Fibroblast of lung (primary cell): Measurements from ENCODE around the gene JUN. TPM values are rescaled to one million over a fixed set of nuclear protein-coding genes. Genes with fewer than 3 reads are reported as not detected.

Experiments
- DNase-seq, 2 donors: peaks; one replicate each; pipeline versions ENCODE4 v3.0.0 to v3.0.0-alpha.2; 2010; ENCODE audit warnings: low read depth in 2 of 2
- H2AFZ ChIP-seq: 2 replicates; pipeline ENCODE4 v1.5.1; 2012; ENCODE audit warnings: low read length, control low read depth, inconsistent platforms
- H3K27ac ChIP-seq: 2 replicates; pipeline ENCODE4 v1.5.1; 2011; ENCODE audit warnings: low read length, control low read depth; ENCODE audit not compliant: insufficient read depth
- H3K27me3 ChIP-seq: 2 replicates; pipeline ENCODE4 v1.5.1; 2011; ENCODE audit warnings: mild to moderate bottlenecking, low read length; ENCODE audit not compliant: control insufficient read depth, insufficient read depth
- H3K36me3 ChIP-seq: 2 replicates; pipeline ENCODE4 v1.5.1; 2011; ENCODE audit warnings: low read length; ENCODE audit not compliant: control insufficient read depth, insufficient read depth
- H3K4me1 ChIP-seq: 2 replicates; pipeline ENCODE4 v1.5.1; 2011; ENCODE audit warnings: low read length; ENCODE audit not compliant: control insufficient read depth, insufficient read depth; ENCODE audit errors: extremely low read depth
- H3K4me2 ChIP-seq: 2 replicates; pipeline ENCODE4 v1.5.1; 2011; ENCODE audit warnings: low read length, control low read depth; ENCODE audit not compliant: insufficient read depth; ENCODE audit errors: extremely low read depth
- H3K4me3 ChIP-seq, 4 experiments: fragments of 200-600 bp in 1 of 4; sonication (generic) in 1 of 4; replicated peaks in 1 of 4; 2 replicates each; pipeline ENCODE4 v1.5.1; 2011 to 2016; ENCODE audit warnings: low read length in 4 of 4, low read depth in 3 of 4, mild to moderate bottlenecking in 3 of 4, control low read depth in 2 of 4, inconsistent platforms in 1 of 4, mixed read lengths in 1 of 4; ENCODE audit not compliant: insufficient read depth in 1 of 4; ENCODE audit errors: control extremely low read depth in 1 of 4
- H3K79me2 ChIP-seq: 2 replicates; pipeline ENCODE4 v1.5.1; 2012; ENCODE audit warnings: mild to moderate bottlenecking, low read length, inconsistent platforms; ENCODE audit not compliant: control insufficient read depth, insufficient read depth
- H3K9ac ChIP-seq: 2 replicates; pipeline ENCODE4 v1.5.1; 2011; ENCODE audit warnings: mild to moderate bottlenecking, low read length, control low read depth; ENCODE audit not compliant: insufficient read depth
- H3K9me3 ChIP-seq: 2 replicates; pipeline ENCODE4 v1.5.1; 2012; ENCODE audit warnings: low read depth, low read length; ENCODE audit not compliant: control insufficient read depth, insufficient read depth
- H4K20me1 ChIP-seq: 2 replicates; pipeline ENCODE4 v1.5.1; 2011; ENCODE audit warnings: low read length; ENCODE audit not compliant: control insufficient read depth, insufficient read depth; ENCODE audit errors: extremely low read depth
- CTCF ChIP-seq, 2 donors: IDR thresholded peaks in 1 of 2; conservative IDR thresholded peaks in 1 of 2; 1 replicate in 1 of 2; 2 replicates in 1 of 2; pipeline ENCODE4 v1.5.1; 2011 to 2012; ENCODE audit warnings: low read length in 2 of 2, control low read depth in 1 of 2, inconsistent platforms in 1 of 2, low read depth in 1 of 2, mild to moderate bottlenecking in 1 of 2
- EZH2 ChIP-seq: IDR thresholded peaks from 2 replicates; pipeline ENCODE4 v1.5.1; 2012; ENCODE audit warnings: low read length, control low read depth, mild to moderate bottlenecking; ENCODE audit errors: missing control alignments
- polyA plus RNA-seq, 2 donors: library from polyadenylated mRNA; depleted of rRNA in 1 of 2; stranded (reverse) in 1 of 2; unstranded in 1 of 2; fragments of >200 nt; gene quantifications; 2 replicates each; pipeline ENCODE4 v1.2.1, GENCODE V29; 2011 to 2012; ENCODE audit warnings: missing spikeins in 1 of 2
- total RNA-seq: library from RNA; depleted of rRNA; stranded (reverse); fragments of >200 nt; gene quantifications from 2 replicates; pipeline ENCODE4 v1.2.1, GENCODE V29; 2014

Gene JUN
- total and polyA plus RNA-seq, 2 donors (not counting 1 experiment from before 2014, with no cell fraction given) = 22.6 to 145 TPM

GRCh38 chr1:58786927-58787245 is 3.0 kb upstream of the JUN start:
- Histone ChIP-seq H3K9ac (no peak overlapping the region), H3K27ac (no peak overlapping the region), H3K9me3 (no peaks in the 10 kb centered on the region), H3K36me3 (peaks cover 7% of the 10 kb centered on the region), H3K79me2 (peaks cover 19% of the 10 kb centered on the region), H2AFZ (no peak overlapping the region), H3K4me2 (no peak overlapping the region), H3K4me1 (peaks cover 11% of the 10 kb centered on the region), H4K20me1 (no peaks in the 10 kb centered on the region), H3K4me3 (no peak overlapping the region), H3K27me3 (no peaks in the 10 kb centered on the region)
- TF ChIP-seq CTCF (conservative IDR thresholded peaks at IDR 0.05 in 1 of 2, IDR thresholded peaks at IDR 0.05 in 1 of 2; ENCODE audit: low read depth in 1 of 2, low read length in 2 of 2) (no peak), EZH2 (no peak)
- DNase-seq = no peak

- Histone ChIP-seq H3K27me3 (no peaks in the 10 kb centered on the region), H3K27ac (peak overlapping the region; percentile 98), H3K9ac (no peak overlapping the region), H2AFZ (no peak overlapping the region), H3K79me2 (peaks cover 25% of the 10 kb centered on the region), H3K4me2 (no peak overlapping the region), H3K36me3 (peaks cover 10% of the 10 kb centered on the region), H3K4me1 (peaks cover 11% of the 10 kb centered on the region), H4K20me1 (no peaks in the 10 kb centered on the region), H3K9me3 (no peaks in the 10 kb centered on the region), H3K4me3 (peak overlapping the region in 2 of 4 experiments; percentile 80 to 82)
- TF ChIP-seq CTCF (conservative IDR thresholded peaks at IDR 0.05 in 1 of 2, IDR thresholded peaks at IDR 0.05 in 1 of 2; ENCODE audit: low read depth in 1 of 2, low read length in 2 of 2) = no peak
- TF ChIP-seq EZH2 = no peak
- DNase-seq = peak; percentile 62 to 80
Observed at GRCh38 chr1:58786184-58786926, 2.5 kb upstream of the JUN start.

GRCh38 chr1:58785442-58786058 is 1.7 kb upstream of the JUN start:
- Histone ChIP-seq H3K27me3 (no peaks in the 10 kb centered on the region), H3K27ac (peak overlapping the region; percentile 98), H3K4me1 (peaks cover 11% of the 10 kb centered on the region), H3K4me2 (peak overlapping the region; percentile 85), H3K36me3 (peaks cover 10% of the 10 kb centered on the region), H2AFZ (no peak overlapping the region), H3K9me3 (no peaks in the 10 kb centered on the region), H3K9ac (peak overlapping the region; percentile 98), H3K4me3 (peak overlapping the region; percentile 71 to 82 (median 77)), H4K20me1 (no peaks in the 10 kb centered on the region), H3K79me2 (peaks cover 32% of the 10 kb centered on the region)
- TF ChIP-seq CTCF (conservative IDR thresholded peaks at IDR 0.05 in 1 of 2, IDR thresholded peaks at IDR 0.05 in 1 of 2; ENCODE audit: low read depth in 1 of 2, low read length in 2 of 2) (no peak), EZH2 (no peak)
- peak; percentile 63 to 66 for DNase-seq
